KOPT-K1 (cell line): Measurements from ENCODE around the gene FBXW4.
"Not testable (repeated sequence)": the region's sequence is repeated elsewhere in the genome, so short reads cannot be mapped to it uniquely, and the experiment has no call there.

Experiments
- H3K27ac ChIP-seq: fragments of 200-600 bp; sonication (generic); 2 replicates; pipeline ENCODE4 v1.5.1; 2016; ENCODE audit warnings: antibody characterized with exemption, mild to moderate bottlenecking, low read depth, low read length; ENCODE audit not compliant: poor library complexity, severe bottlenecking
- H3K36me3 ChIP-seq: fragments of 200-600 bp; sonication (generic); 2 replicates; pipeline ENCODE4 v1.5.1; 2017; ENCODE audit warnings: antibody characterized with exemption, mild to moderate bottlenecking, low read length, moderate library complexity; ENCODE audit not compliant: insufficient read depth
- H3K9me3 ChIP-seq: fragments of 200-600 bp; sonication (generic); 2 replicates; pipeline ENCODE4 v1.5.1; 2017; ENCODE audit warnings: antibody characterized with exemption, low read length, mild to moderate bottlenecking; ENCODE audit not compliant: insufficient read depth, poor library complexity, severe bottlenecking

FBXW4 gene

GRCh38 chr10:101651336-101651735 is 43.6 kb downstream of the FBXW4 start:
- peaks cover 88% of the 10 kb centered on the region for H3K36me3 ChIP-seq
- no peak overlapping the region for H3K27ac ChIP-seq
- H3K9me3 ChIP-seq, result no peaks in the 10 kb centered on the region

- Histone ChIP-seq H3K27ac (no peak overlapping the region), H3K36me3 (peaks cover 88% of the 10 kb centered on the region), H3K9me3 (no peaks in the 10 kb centered on the region)
Measured at GRCh38 chr10:101650863-101651262, 44.1 kb downstream of the FBXW4 start.

- H3K9me3 ChIP-seq, result no peaks in the 10 kb centered on the region
- peaks cover 86% of the 10 kb centered on the region for H3K36me3 ChIP-seq
- H3K27ac ChIP-seq, result no peak overlapping the region
Measured at GRCh38 chr10:101649525-101650085, 45.4 kb downstream of the FBXW4 start.

GRCh38 chr10:101647255-101647654 is 47.7 kb downstream of the FBXW4 start:
- Histone ChIP-seq H3K36me3 (peaks cover 90% of the 10 kb centered on the region), H3K9me3 (no peaks in the 10 kb centered on the region), H3K27ac (no peak overlapping the region)

GRCh38 chr10:101646364-101646763 is 48.6 kb downstream of the FBXW4 start:
- no peaks in the 10 kb centered on the region for H3K9me3 ChIP-seq
- peaks cover 81% of the 10 kb centered on the region for H3K36me3 ChIP-seq
- no peak overlapping the region for H3K27ac ChIP-seq

- Histone ChIP-seq H3K27ac (no peak overlapping the region), H3K36me3 (peaks cover 74% of the 10 kb centered on the region), H3K9me3 (no peaks in the 10 kb centered on the region)
Measured at GRCh38 chr10:101645659-101646058, 49.3 kb downstream of the FBXW4 start.

GRCh38 chr10:101644002-101644401 is 51.0 kb downstream of the FBXW4 start:
- no peak overlapping the region for H3K27ac ChIP-seq

GRCh38 chr10:101643546-101643945 is 51.4 kb downstream of the FBXW4 start:
- Histone ChIP-seq H3K36me3 (peaks cover 72% of the 10 kb centered on the region), H3K9me3 (no peaks in the 10 kb centered on the region), H3K27ac (no peak overlapping the region)

More at GRCh38 chr10:101644002-101644401, 51.0 kb downstream of the FBXW4 start:
- peaks cover 71% of the 10 kb centered on the region for H3K36me3 ChIP-seq
- no peaks in the 10 kb centered on the region for H3K9me3 ChIP-seq

GRCh38 chr10:101639141-101639900 is 55.6 kb downstream of the FBXW4 start:
- Histone ChIP-seq H3K36me3 (peaks cover 52% of the 10 kb centered on the region), H3K27ac (no peak overlapping the region), H3K9me3 (no peaks in the 10 kb centered on the region)

GRCh38 chr10:101633510-101633909 is 61.5 kb downstream of the FBXW4 start:
- H3K9me3 ChIP-seq, H3K27ac ChIP-seq: not testable (repeated sequence)
- H3K36me3 ChIP-seq, result peaks cover 46% of the 10 kb centered on the region

- no peaks in the 10 kb centered on the region for H3K9me3 ChIP-seq
- H3K36me3 ChIP-seq, result peaks cover 47% of the 10 kb centered on the region
- H3K27ac ChIP-seq, result no peak overlapping the region
Measured at GRCh38 chr10:101631821-101632475, 63.0 kb downstream of the FBXW4 start.

- H3K27ac ChIP-seq, result no peak overlapping the region
- no peaks in the 10 kb centered on the region for H3K9me3 ChIP-seq
- H3K36me3 ChIP-seq, result peaks cover 46% of the 10 kb centered on the region
Measured at GRCh38 chr10:101630633-101630920, 64.4 kb downstream of the FBXW4 start.

GRCh38 chr10:101629837-101630632 is 64.9 kb downstream of the FBXW4 start:
- peaks cover 46% of the 10 kb centered on the region for H3K36me3 ChIP-seq

GRCh38 chr10:101625821-101626412 is 69.1 kb downstream of the FBXW4 start:
- no peaks in the 10 kb centered on the region for H3K9me3 ChIP-seq
- H3K27ac ChIP-seq, result no peak overlapping the region
- peaks cover 72% of the 10 kb centered on the region for H3K36me3 ChIP-seq

More at GRCh38 chr10:101629837-101630632, 64.9 kb downstream of the FBXW4 start:
- Histone ChIP-seq H3K9me3 (no peaks in the 10 kb centered on the region), H3K27ac (no peak overlapping the region)
